HG02623 (cell line): ENCODE measurements around the gene MYADM.

Experiments used
- ATAC-seq: cut with Tn5 transposase; IDR thresholded peaks from one replicate; pipeline ENCODE4 v1.9.1; 2021; ENCODE audit warnings: moderate library complexity; ENCODE audit not compliant: unreplicated experiment

MYADM gene

GRCh38 chr19:53883231-53883661 is 15.6 kb downstream of the MYADM start:
- no peak for ATAC-seq

DNA sequence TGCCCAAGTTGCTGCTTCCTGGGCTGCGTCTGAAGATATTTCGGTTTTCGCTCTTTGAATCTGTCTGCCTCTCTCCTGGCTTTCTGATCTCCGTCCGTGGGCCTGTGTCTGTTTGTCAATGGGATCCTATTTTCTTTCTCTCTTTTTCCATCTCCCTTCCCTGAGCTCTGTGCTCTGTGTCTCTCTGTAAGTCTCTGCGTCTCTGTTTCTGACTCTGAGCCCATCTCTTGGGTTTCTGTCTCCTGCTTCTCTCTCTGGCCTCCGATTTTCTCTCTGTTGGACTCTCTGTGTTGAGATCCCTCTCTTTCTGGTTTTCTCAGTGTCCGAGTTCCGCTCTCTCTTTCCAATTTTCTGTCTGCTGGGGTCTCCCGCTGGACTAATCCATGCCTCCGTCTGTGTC is 16.1 kb downstream of the MYADM start:
- ATAC-seq: no peak

DNA sequence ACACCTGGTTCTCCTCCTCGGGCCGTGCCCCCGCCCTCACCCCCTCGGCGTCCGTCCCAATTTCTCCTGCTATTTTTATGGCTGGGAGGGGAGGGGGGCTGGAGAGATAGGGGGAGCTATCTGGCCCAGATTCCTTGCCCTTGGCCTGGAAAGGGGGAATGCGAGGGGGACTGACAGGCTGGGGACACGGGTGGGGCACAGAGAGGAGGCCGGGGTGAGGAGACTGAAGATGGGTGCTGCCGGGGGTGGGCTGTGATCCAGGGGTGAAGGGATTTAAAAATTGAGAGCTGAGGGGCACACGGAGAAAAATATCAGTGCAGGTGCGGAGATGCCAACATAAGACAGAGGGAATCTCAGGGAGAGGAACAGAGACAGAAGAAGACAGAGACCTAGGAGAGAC is 16.6 kb downstream of the MYADM start:
- no peak for ATAC-seq

DNA sequence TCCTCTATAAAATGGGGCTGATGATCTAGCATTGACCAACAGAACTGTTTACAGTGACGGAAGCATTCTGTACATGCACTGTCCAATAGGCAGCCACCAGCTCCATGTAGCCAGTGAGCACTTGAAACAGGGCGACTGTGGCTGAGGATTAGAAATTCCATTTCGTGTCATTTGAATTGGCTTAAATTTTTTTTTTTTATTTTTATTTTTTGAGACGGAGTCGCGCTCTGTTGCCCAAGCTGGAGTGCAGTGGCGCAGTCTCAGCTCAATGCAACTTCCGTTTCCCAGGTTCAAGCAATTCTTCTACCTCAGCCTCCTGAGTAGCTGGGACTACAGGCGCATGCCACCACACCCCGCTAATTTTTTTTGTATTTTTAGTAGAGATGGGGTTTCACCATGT is 17.4 kb downstream of the MYADM start:
- no peak for ATAC-seq

GRCh38 chr19:53892301-53892980 is 24.8 kb downstream of the MYADM start:
- no peak for ATAC-seq

DNA sequence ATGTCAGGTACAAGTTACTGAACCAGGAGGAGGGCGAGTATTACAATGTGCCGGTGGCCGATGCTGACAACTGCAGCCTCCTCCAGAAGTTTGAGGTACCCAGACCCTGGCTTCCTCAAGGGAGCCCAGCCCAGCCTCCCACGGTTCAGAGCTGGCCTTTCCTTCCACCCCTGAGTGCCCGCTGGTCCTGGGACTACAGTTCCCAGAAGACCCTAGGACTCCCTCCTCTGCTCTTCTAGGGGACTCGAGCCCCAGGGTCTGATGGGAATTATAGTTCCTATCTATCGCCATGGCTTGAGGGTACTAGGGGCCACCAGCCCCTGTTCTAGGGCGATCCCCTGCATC is 25.3 kb downstream of the MYADM start:
- ATAC-seq: no peak

- ATAC-seq: no peak
Observed at GRCh38 chr19:53894707-53895106, 27.0 kb downstream of the MYADM start.

- ATAC-seq: no peak
Observed at GRCh38 chr19:53896682-53897081, 29.0 kb downstream of the MYADM start.

GRCh38 chr19:53897459-53897858 is 29.8 kb downstream of the MYADM start:
- no peak for ATAC-seq

DNA sequence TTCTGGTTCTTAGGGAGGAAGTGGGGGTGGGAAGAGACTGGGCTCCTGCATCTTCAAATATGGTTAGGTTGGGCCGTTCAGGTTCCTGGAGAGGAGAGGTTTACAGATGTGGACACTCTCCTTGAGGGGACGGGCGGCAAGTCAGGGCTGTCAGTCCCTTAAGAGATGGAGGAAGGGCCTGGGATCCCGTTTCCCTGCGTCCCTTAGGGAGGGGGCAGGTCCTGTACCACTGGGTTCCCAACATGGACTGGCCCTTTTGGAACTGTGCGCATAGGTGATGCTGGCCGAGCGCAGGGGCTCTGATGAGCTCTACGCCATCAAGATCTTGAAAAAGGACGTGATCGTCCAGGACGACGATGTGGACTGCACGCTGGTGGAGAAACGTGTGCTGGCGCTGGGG is 30.5 kb downstream of the MYADM start:
- no peak for ATAC-seq

GRCh38 chr19:53898636-53899341 is 31.1 kb downstream of the MYADM start:
- no peak for ATAC-seq

DNA sequence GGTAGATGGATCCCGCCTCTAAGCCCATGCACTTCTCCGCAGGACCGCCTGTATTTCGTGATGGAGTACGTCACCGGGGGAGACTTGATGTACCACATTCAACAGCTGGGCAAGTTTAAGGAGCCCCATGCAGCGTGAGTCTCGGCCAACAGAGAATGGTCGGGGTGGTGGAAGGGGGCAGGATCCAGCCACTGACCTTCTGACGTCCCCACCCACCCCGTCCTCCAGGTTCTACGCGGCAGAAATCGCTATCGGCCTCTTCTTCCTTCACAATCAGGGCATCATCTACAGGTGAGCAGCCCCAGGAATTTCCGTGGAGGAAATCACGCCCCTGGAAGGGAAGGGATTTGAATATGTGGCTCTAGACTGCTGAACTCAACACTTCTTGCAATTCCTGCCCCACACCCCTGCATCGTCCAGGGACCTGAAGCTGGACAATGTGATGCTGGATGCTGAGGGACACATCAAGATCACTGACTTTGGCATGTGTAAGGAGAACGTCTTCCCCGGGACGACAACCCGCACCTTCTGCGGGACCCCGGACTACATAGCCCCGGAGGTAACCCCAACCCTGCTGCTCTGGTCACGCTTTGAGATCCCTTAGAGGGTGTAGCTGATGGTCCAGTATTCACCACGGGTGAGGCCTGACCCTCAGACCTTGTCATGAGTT is 32.6 kb downstream of the MYADM start:
- no peak for ATAC-seq

GRCh38 chr19:53903055-53903680 is 35.5 kb downstream of the MYADM start:
- ATAC-seq: no peak

GRCh38 chr19:53904909-53905308 is 37.2 kb downstream of the MYADM start:
- no peak for ATAC-seq

- ATAC-seq: no peak
Observed at GRCh38 chr19:53905787-53906186, 38.1 kb downstream of the MYADM start.

GRCh38 chr19:53906211-53907192 is 38.8 kb downstream of the MYADM start:
- no peak for ATAC-seq

DNA sequence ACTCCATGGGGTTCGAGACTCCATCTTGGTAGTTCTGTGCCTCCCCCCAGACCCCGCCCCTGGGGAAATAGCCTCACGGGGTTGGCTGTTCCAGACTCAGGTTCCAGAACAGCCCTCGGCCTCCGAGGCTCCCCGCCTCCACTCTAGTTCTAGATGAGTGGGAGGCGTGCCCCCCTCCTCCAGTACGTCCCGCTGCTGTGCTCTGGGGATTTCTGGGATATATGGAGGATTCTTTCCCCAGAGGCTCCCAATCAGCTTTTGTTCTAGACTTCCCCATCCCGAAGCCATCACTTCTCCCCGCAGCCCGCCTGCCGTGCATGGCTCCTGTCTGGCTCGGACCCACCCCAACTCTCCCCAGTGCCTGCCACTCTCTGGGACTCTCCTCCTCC is 39.5 kb downstream of the MYADM start:
- ATAC-seq: no peak

DNA sequence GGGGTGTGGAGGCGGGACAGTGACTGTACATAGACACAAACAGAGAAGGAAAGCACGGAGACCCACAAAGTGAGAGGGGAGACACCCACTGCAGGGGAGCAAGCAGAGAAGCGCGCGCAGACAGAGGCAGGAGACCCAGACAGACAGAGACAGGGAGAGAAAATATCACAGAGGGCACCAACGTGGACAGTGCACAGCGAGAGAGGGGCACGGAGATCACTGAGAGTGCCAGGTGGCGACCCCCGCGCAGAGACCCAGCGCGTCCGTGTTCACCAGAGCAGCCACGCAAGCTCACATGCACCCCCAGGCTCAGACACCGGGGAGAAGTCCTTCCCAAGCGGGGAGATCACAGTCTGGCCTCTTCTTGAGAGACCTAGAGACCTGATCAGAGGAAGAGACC is 40.0 kb downstream of the MYADM start:
- no peak for ATAC-seq

GRCh38 chr19:53908106-53908934 is 40.6 kb downstream of the MYADM start:
- ATAC-seq: no peak

GRCh38 chr19:53908935-53909415 is 41.3 kb downstream of the MYADM start, which contains the start of gene CACNG7:
CACNG7 (plus strand) TSS chr19:53909278; CDS start chr19:53912832, 3,554 bp downstream.
- no peak for ATAC-seq
